K562 (cell line): Measurements from ENCODE around the gene MDK. TPM values are rescaled to one million over a fixed set of nuclear protein-coding genes. Genes with fewer than 3 reads are reported as not detected.

Experiments
- ADNP ChIP-seq: fragments of 200-800 bp; sonication (Bioruptor generic); IDR thresholded peaks from 2 replicates; pipeline ENCODE4 v1.6.1; 2016; ENCODE audit warnings: missing genetic modification characterization, missing compliant biosample characterization
- CBFB ChIP-seq: sonication (generic); formaldehyde crosslinking; IDR thresholded peaks from 2 replicates; pipeline ENCODE4 v1.4.0; 2020; ENCODE audit warnings: mild to moderate bottlenecking, missing genetic modification reagents
- CBX8 ChIP-seq: fragments of 200-600 bp; sonication (generic); IDR thresholded peaks from 2 replicates; pipeline ENCODE4 v1.6.1; 2012; ENCODE audit warnings: borderline replicate concordance, mixed run types, low read depth, mild to moderate bottlenecking, moderate library complexity, mixed read lengths, low read length, control low read depth, inconsistent platforms; ENCODE audit not compliant: poor library complexity, severe bottlenecking; ENCODE audit errors: extremely low read depth
- DPF2 ChIP-seq: fragments of 450-650 bp; IDR thresholded peaks from 2 replicates; pipeline ENCODE4 v1.6.1; 2016
- E2F8 ChIP-seq: fragments of 450-650 bp; IDR thresholded peaks from 2 replicates; pipeline ENCODE4 v1.7.1; 2018; ENCODE audit warnings: mild to moderate bottlenecking, low read depth; ENCODE audit not compliant: partially characterized antibody
- EHMT2 ChIP-seq: fragments of 450-650 bp; IDR thresholded peaks from 2 replicates; pipeline ENCODE4 v1.6.1; 2018; ENCODE audit warnings: antibody characterized with exemption
- ETS2 ChIP-seq: IDR thresholded peaks from 2 replicates; pipeline ENCODE4 v1.6.1; 2016; ENCODE audit warnings: borderline replicate concordance, missing genetic modification characterization, mild to moderate bottlenecking, moderate library complexity, missing compliant biosample characterization; ENCODE audit not compliant: poor library complexity, severe bottlenecking
- FOS ChIP-seq: IDR thresholded peaks from 3 replicates; pipeline ENCODE4 v1.6.1; 2011; ENCODE audit not compliant: insufficient read length; ENCODE audit errors: extremely low read depth
- FOXA3 ChIP-seq, 2 experiments: fragments of 450-650 bp in 1 of 2; sonication (generic) in 1 of 2; formaldehyde crosslinking; IDR thresholded peaks in 1 of 2; conservative IDR thresholded peaks in 1 of 2; 2 replicates each; pipeline versions ENCODE4 v1.4.0 to v1.8.0; 2020 to 2022; ENCODE audit warnings: mild to moderate bottlenecking in 2 of 2, missing genetic modification reagents in 1 of 2
- FOXO4 ChIP-seq: fragments of 450-650 bp; formaldehyde crosslinking; IDR thresholded peaks from 2 replicates; pipeline ENCODE4 v1.4.0; 2020; ENCODE audit warnings: mild to moderate bottlenecking, moderate library complexity
- GABPB1 ChIP-seq: sonication (generic); formaldehyde crosslinking; IDR thresholded peaks from 2 replicates; pipeline ENCODE4 v1.8.0; 2022; ENCODE audit warnings: mild to moderate bottlenecking, missing genetic modification reagents
- ILK ChIP-seq: fragments of 450-650 bp; IDR thresholded peaks from 2 replicates; pipeline ENCODE4 v1.6.1; 2016; ENCODE audit warnings: missing genetic modification characterization, low read depth, mild to moderate bottlenecking, missing compliant biosample characterization, moderate library complexity, borderline replicate concordance
- PTRF ChIP-seq: fragments of 450-650 bp; IDR thresholded peaks from 2 replicates; pipeline ENCODE4 v1.6.1; 2016; ENCODE audit warnings: mild to moderate bottlenecking, missing genetic modification characterization, missing compliant biosample characterization
- RBM22 ChIP-seq: fragments of 200-400 bp; formaldehyde crosslinking; IDR thresholded peaks from 2 replicates; pipeline ENCODE4 v1.6.1; 2018; ENCODE audit warnings: low read length, low read depth; ENCODE audit not compliant: poor library complexity, severe bottlenecking
- RCOR1 ChIP-seq, 2 experiments: IDR thresholded peaks; 2 replicates each; pipeline ENCODE4 v1.6.1; 2012; ENCODE audit warnings: low read depth in 2 of 2, low read length in 2 of 2, borderline replicate concordance in 1 of 2, improper control_type of control experiment in 1 of 2
- SMARCE1 ChIP-seq: fragments of 450-650 bp; IDR thresholded peaks from 2 replicates; pipeline ENCODE4 v1.7.1; 2016; ENCODE audit warnings: mild to moderate bottlenecking
- SP2 ChIP-seq: IDR thresholded peaks from 2 replicates; pipeline ENCODE4 v1.6.1; 2011; ENCODE audit warnings: mild to moderate bottlenecking, low read depth, low read length, moderate library complexity; ENCODE audit not compliant: poor library complexity, severe bottlenecking; ENCODE audit errors: extremely low read depth
- STAT5B ChIP-seq: fragments of 250-450 bp; sonication (Bioruptor Pico); IDR thresholded peaks from 2 replicates; pipeline ENCODE4 v1.8.0; 2021; ENCODE audit warnings: mild to moderate bottlenecking, inconsistent platforms
- THRAP3 ChIP-seq: fragments of 450-650 bp; IDR thresholded peaks from 2 replicates; pipeline ENCODE4 v1.6.1; 2016; ENCODE audit warnings: mild to moderate bottlenecking, inconsistent platforms, borderline replicate concordance
- VEZF1 ChIP-seq: fragments of 200-800 bp; sonication (Bioruptor generic); IDR thresholded peaks from 2 replicates; pipeline ENCODE4 v1.6.1; 2017; ENCODE audit warnings: missing genetic modification characterization, missing compliant biosample characterization
- ZBTB17 ChIP-seq: fragments of 450-650 bp; formaldehyde crosslinking; IDR thresholded peaks from 2 replicates; pipeline ENCODE4 v1.4.0; 2020; ENCODE audit warnings: mild to moderate bottlenecking
- ZKSCAN1 ChIP-seq: fragments of 150-350 bp; IDR thresholded peaks from 2 replicates; pipeline ENCODE4 v1.6.1; 2016; ENCODE audit warnings: low read depth, low read length
- polyA plus RNA-seq, 8 experiments: library from polyadenylated mRNA; depleted of rRNA in 4 of 8; stranded (reverse) in 5 of 8; unstranded in 3 of 8; fragments of >200 nt; fragmentation: Nextera tagmentation in 2 of 8; fragmentation: Illumina TruSeq in 1 of 8; extraction: Ambion mirVana in 2 of 8; extraction: Trizol in 1 of 8; gene quantifications; 2 replicates each; pipeline versions ENCODE4 v1.2.1 to v1.2.3, GENCODE V29; 2011 to 2014; ENCODE audit warnings: inconsistent platforms in 1 of 8, missing spikeins in 1 of 8
- total RNA-seq, 7 experiments: library from RNA; depleted of rRNA in 6 of 7; stranded (reverse); fragments of >200 nt in 6 of 7; fragmentation: Illumina TruSeq in 2 of 7; extraction: Trizol in 2 of 7; gene quantifications; 2 replicates each; pipeline versions ENCODE4 v1.2.1 to v1.2.3, GENCODE V29; 2011 to 2021; ENCODE audit warnings: low replicate concordance in 1 of 7

Gene MDK
- total and polyA plus RNA-seq, 9 of the 15 experiments (the other 6 are each of a cell fraction or from before 2014, with no cell fraction given): 20.7 to 700 (median 350) TPM

GRCh38 chr11:46392421-46393230, 11.2 kb downstream of the MDK start (continued):
- TF ChIP-seq FOXA3 (CRISPR knock-in tag; conservative IDR thresholded peaks at IDR 0.05 in 1 of 2, IDR thresholded peaks at IDR 0.05 in 1 of 2): no peak
- no peak for TF ChIP-seq FOS
- no peak for TF ChIP-seq SP2
- no peak for TF ChIP-seq THRAP3
- TF ChIP-seq ZKSCAN1: no peak
- peak; percentile 99 for TF ChIP-seq EHMT2
- no peak for TF ChIP-seq STAT5B (CRISPR knock-in tag)
- peak in 1 of 2 experiments; percentile 92; a peak in 2 of 4 replicates for TF ChIP-seq RCOR1 (IDR thresholded peaks at IDR 0.05; ENCODE audit: borderline replicate concordance in 1 of 2, low read depth in 2 of 2, low read length in 2 of 2)
- TF ChIP-seq CBFB: no peak
- TF ChIP-seq ETS2: no peak
- TF ChIP-seq SMARCE1: 0 out of 2 replicates have a peak, but pooled peaks have one; percentile 38
- TF ChIP-seq E2F8: no peak
- no peak for TF ChIP-seq ILK (tag)
- no peak for TF ChIP-seq ADNP (tag)
- no peak for TF ChIP-seq FOXO4 (CRISPR knock-in tag)
- TF ChIP-seq VEZF1 (CRISPR knock-in tag): no peak; the same call in 1 of the 2 replicates
- peak; percentile 87 for TF ChIP-seq GABPB1 (CRISPR knock-in tag)
- peak; percentile 91 for TF ChIP-seq RBM22
- no peak for TF ChIP-seq DPF2
- no peak for TF ChIP-seq CBX8
- TF ChIP-seq PTRF (tag): no peak
- peak; percentile 34; the same call in 1 of the 2 replicates for TF ChIP-seq ZBTB17 (CRISPR knock-in tag)
